DLD1 (cell line): ENCODE results near the gene TMCO4.

ENCODE experiments used
- in situ Hi-C: cut with HindIII; loops from 2 replicates; pipeline ENCODE4 v1.10.0; 2017; ENCODE audit warnings: low sequenced_read_pairs

Gene TMCO4

GRCh38 chr1:19662313-19662712, 137.4 kb downstream of the TMCO4 start:
- in situ Hi-C loops, result no loop called here

GRCh38 chr1:19661721-19662228, 137.9 kb downstream of the TMCO4 start:
- in situ Hi-C loops, result no loop called here

GRCh38 chr1:19658186-19658585, 141.5 kb downstream of the TMCO4 start:
- in situ Hi-C loops, result no loop called here

- in situ Hi-C loops, result no loop called here
Measured at GRCh38 chr1:19657511-19657910, 142.2 kb downstream of the TMCO4 start.

- in situ Hi-C loops, result no loop called here
Measured at GRCh38 chr1:19656780-19657466, 142.8 kb downstream of the TMCO4 start.

GRCh38 chr1:19656134-19656779, 143.5 kb downstream of the TMCO4 start:
- in situ Hi-C loops, result no loop called here

- in situ Hi-C loops, result no loop called here
Measured at GRCh38 chr1:19655718-19656080, 144.0 kb downstream of the TMCO4 start.

- in situ Hi-C loops, result no loop called here
Measured at GRCh38 chr1:19654886-19655717, 144.6 kb downstream of the TMCO4 start.

GRCh38 chr1:19654386-19654785, 145.3 kb downstream of the TMCO4 start:
- in situ Hi-C loops, result no loop called here

- in situ Hi-C loops, result no loop called here
Measured at GRCh38 chr1:19651141-19651737, 148.5 kb downstream of the TMCO4 start.

GRCh38 chr1:19650416-19651140, 149.1 kb downstream of the TMCO4 start:
- in situ Hi-C loops, result no loop called here

- in situ Hi-C loops, result loop anchor here (25.0 kb wide), 1 partner anchor 311 kb away; no protein-coding TSS in a partner anchor
Measured at GRCh38 chr1:19648689-19649088, 151.0 kb downstream of the TMCO4 start.

GRCh38 chr1:19648239-19648638, 151.5 kb downstream of the TMCO4 start:
- in situ Hi-C loops, result loop anchor here (25.0 kb wide), 1 partner anchor 311 kb away; no protein-coding TSS in a partner anchor

GRCh38 chr1:19647643-19648042, 152.1 kb downstream of the TMCO4 start:
- in situ Hi-C loops, result loop anchor here (25.0 kb wide), 1 partner anchor 310 kb away; no protein-coding TSS in a partner anchor

GRCh38 chr1:19646377-19647319, 153.1 kb downstream of the TMCO4 start:
- in situ Hi-C loops, result loop anchor here (25.0 kb wide), 1 partner anchor 309 kb away; no protein-coding TSS in a partner anchor

GRCh38 chr1:19645411-19646251, 154.1 kb downstream of the TMCO4 start:
- in situ Hi-C loops, result loop anchor here (25.0 kb wide), 1 partner anchor 308 kb away; no protein-coding TSS in a partner anchor

GRCh38 chr1:19644681-19645410, 154.9 kb downstream of the TMCO4 start:
- in situ Hi-C loops, result loop anchor here (25.0 kb wide), 1 partner anchor 308 kb away; no protein-coding TSS in a partner anchor

GRCh38 chr1:19644395-19644680, 155.4 kb downstream of the TMCO4 start:
- in situ Hi-C loops, result loop anchor here (25.0 kb wide), 1 partner anchor 307 kb away; no protein-coding TSS in a partner anchor
